ENCODE results near the gene HCFC1R1. TPM values are rescaled to one million over a fixed set of nuclear protein-coding genes. Genes with fewer than 3 reads are reported as not detected.
A peak's percentile ranks its signal among the peaks of the same experiment; 100 is the strongest.

Gene HCFC1R1
- total RNA-seq, 1 experiment from 2014 or later: 60.0 TPM

DNA sequence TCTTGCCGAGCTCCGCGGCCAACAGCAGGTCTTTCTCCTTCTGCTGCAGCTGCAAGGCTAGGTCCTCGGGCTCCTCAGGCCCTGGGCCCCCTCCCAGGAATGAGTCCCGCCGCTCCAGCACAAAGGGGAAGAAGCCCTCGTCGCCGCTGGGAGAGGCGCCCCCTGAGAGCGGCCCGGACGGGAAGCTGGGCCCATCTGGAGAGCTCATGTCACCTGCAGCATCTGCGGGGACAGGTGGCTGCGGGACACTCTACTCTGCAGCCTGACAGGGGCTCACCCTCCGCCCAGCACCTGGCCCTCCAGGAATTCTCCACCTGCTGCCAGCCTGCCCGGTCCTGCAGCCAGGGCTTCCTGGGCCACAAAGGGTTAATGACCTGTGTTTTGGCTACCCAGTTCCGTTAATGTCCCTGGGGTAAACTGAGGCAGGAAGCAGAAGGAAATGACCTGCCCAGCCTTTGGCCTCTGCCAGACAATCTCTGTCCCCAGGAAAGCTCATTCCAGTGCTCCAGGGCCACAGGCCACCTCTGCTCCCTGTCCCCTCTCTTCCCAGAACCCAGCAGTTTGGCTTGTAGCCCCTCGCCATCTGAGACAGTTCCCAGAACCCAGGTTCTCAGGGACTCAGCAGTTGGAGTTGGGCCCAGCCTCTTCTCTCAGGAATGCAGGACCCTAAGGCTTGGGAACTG lies 11.7 kb upstream of the HCFC1R1 start:
- no peak for ATAC-seq
- intact Hi-C loops (cut with micrococcal nuclease): no loop called here
- BruUV-seq (replicated peaks): no TSS peak
- Histone ChIP-seq H3K79me2 (ENCODE audit: insufficient read depth, low read length) (no peaks in the 10 kb centered on the region), H3K4me3 (replicated peaks in 1 of 2; ENCODE audit: low read depth in 1 of 2, low read length in 2 of 2) (peak overlapping the region; percentile 61 to 76), H3K36me3 (ENCODE audit: control insufficient read depth in 1 of 2, insufficient read depth in 2 of 2, low read length in 2 of 2) (no peaks in the 10 kb centered on the region), H3K9ac (ENCODE audit: low read length) (peak overlapping the region; percentile 75), H3K9me2 (ENCODE audit: insufficient read depth) (no peaks in the 10 kb centered on the region), H3K27ac (ENCODE audit: low read depth, low read length) (no peak overlapping the region; the same call in 1 of the 2 replicates), H3K27me3 (ENCODE audit: insufficient read depth, low read length) (no peaks in the 10 kb centered on the region), H4K20me1 (ENCODE audit: insufficient read depth) (no peaks in the 10 kb centered on the region), H3K4me2 (ENCODE audit: low read length) (peak overlapping the region; percentile 95), H3K4me1 (ENCODE audit: control insufficient read depth in 1 of 2, insufficient read depth in 2 of 2, low read length in 2 of 2) (peaks cover 14 to 54% of the 10 kb centered on the region in 2 experiments), H2AFZ (ENCODE audit: low read depth, low read length, poor library complexity, severe bottlenecking) (no peak overlapping the region), H3K9me3 (ENCODE audit: control insufficient read depth in 1 of 2, insufficient read depth in 1 of 2, low read depth in 1 of 2, low read length in 2 of 2) (no peaks in the 10 kb centered on the region)
- DNase-seq (ENCODE audit: low read depth, low spot score): no peak
- ChIA-PET CTCF (interaction anchor here (1.1 to 1.5 kb wide), 2 partner anchors 8 to 15 kb away, joined by 3 read pairs; partner anchors contain the start of gene TNFRSF12A), RAD21 (ENCODE audit: low non-redundant PET in 1 of 2, low total read pairs in 2 of 2, uncharacterized antibody in 2 of 2, unreplicated experiment in 2 of 2) (no interaction called here), POLR2A (interaction anchor here (1.0 kb wide), 1 partner anchor 15 kb away, joined by 3 read pairs; no protein-coding TSS in a partner anchor)
- TF ChIP-seq ATF3 (IDR thresholded peaks at IDR 0.05) (no peak), YY1 (IDR thresholded peaks at IDR 0.05; ENCODE audit: extremely low read depth, insufficient replicate concordance, low read depth, low read length) (no peak), POLR2A (IDR thresholded peaks at IDR 0.05; ENCODE audit: borderline replicate concordance, extremely low read depth, insufficient read depth, insufficient read length) (no peak), MAX (IDR thresholded peaks at IDR 0.05) (no peak), CBX3 (IDR thresholded peaks at IDR 0.05; ENCODE audit: low read depth) (no peak), JUND (IDR thresholded peaks at IDR 0.05) (no peak), CEBPB (IDR thresholded peaks at IDR 0.05; ENCODE audit: low read depth) (no peak), SP1 (IDR thresholded peaks at IDR 0.05; ENCODE audit: low read depth) (no peak), SIN3A (IDR thresholded peaks at IDR 0.05; ENCODE audit: low read depth) (no peak), ZFX (IDR thresholded peaks at IDR 0.05) (no peak), POLR2AphosphoS5 (IDR thresholded peaks at IDR 0.05; ENCODE audit: low read depth, low read length) (no peak), ZNF274 (IDR thresholded peaks at IDR 0.05; ENCODE audit: low read depth, low read length) (no peak), EZH2 (IDR thresholded peaks at IDR 0.05) (no peak), FOSL1 (IDR thresholded peaks at IDR 0.05; ENCODE audit: low read depth) (no peak), SRF (IDR thresholded peaks at IDR 0.05; ENCODE audit: low read depth) (no peak), RAD21 (IDR thresholded peaks at IDR 0.05; ENCODE audit: low read depth) (no peak), EGR1 (IDR thresholded peaks at IDR 0.05; ENCODE audit: low read depth) (no peak)
- TF ChIP-seq, protein P1, sequence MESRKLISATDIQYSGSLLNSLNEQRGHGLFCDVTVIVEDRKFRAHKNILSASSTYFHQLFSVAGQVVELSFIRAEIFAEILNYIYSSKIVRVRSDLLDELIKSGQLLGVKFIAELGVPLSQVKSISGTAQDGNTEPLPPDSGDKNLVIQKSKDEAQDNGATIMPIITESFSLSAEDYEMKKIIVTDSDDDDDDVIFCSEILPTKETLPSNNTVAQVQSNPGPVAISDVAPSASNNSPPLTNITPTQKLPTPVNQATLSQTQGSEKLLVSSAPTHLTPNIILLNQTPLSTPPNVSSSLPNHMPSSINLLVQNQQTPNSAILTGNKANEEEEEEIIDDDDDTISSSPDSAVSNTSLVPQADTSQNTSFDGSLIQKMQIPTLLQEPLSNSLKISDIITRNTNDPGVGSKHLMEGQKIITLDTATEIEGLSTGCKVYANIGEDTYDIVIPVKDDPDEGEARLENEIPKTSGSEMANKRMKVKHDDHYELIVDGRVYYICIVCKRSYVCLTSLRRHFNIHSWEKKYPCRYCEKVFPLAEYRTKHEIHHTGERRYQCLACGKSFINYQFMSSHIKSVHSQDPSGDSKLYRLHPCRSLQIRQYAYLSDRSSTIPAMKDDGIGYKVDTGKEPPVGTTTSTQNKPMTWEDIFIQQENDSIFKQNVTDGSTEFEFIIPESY (IDR thresholded peaks at IDR 0.05; ENCODE audit: extremely low read depth, insufficient replicate concordance, low read length): no peak
- TF ChIP-seq, protein P2, sequence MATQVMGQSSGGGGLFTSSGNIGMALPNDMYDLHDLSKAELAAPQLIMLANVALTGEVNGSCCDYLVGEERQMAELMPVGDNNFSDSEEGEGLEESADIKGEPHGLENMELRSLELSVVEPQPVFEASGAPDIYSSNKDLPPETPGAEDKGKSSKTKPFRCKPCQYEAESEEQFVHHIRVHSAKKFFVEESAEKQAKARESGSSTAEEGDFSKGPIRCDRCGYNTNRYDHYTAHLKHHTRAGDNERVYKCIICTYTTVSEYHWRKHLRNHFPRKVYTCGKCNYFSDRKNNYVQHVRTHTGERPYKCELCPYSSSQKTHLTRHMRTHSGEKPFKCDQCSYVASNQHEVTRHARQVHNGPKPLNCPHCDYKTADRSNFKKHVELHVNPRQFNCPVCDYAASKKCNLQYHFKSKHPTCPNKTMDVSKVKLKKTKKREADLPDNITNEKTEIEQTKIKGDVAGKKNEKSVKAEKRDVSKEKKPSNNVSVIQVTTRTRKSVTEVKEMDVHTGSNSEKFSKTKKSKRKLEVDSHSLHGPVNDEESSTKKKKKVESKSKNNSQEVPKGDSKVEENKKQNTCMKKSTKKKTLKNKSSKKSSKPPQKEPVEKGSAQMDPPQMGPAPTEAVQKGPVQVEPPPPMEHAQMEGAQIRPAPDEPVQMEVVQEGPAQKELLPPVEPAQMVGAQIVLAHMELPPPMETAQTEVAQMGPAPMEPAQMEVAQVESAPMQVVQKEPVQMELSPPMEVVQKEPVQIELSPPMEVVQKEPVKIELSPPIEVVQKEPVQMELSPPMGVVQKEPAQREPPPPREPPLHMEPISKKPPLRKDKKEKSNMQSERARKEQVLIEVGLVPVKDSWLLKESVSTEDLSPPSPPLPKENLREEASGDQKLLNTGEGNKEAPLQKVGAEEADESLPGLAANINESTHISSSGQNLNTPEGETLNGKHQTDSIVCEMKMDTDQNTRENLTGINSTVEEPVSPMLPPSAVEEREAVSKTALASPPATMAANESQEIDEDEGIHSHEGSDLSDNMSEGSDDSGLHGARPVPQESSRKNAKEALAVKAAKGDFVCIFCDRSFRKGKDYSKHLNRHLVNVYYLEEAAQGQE (IDR thresholded peaks at IDR 0.05; ENCODE audit: low read depth): no peak
- TF ChIP-seq, protein P3, sequence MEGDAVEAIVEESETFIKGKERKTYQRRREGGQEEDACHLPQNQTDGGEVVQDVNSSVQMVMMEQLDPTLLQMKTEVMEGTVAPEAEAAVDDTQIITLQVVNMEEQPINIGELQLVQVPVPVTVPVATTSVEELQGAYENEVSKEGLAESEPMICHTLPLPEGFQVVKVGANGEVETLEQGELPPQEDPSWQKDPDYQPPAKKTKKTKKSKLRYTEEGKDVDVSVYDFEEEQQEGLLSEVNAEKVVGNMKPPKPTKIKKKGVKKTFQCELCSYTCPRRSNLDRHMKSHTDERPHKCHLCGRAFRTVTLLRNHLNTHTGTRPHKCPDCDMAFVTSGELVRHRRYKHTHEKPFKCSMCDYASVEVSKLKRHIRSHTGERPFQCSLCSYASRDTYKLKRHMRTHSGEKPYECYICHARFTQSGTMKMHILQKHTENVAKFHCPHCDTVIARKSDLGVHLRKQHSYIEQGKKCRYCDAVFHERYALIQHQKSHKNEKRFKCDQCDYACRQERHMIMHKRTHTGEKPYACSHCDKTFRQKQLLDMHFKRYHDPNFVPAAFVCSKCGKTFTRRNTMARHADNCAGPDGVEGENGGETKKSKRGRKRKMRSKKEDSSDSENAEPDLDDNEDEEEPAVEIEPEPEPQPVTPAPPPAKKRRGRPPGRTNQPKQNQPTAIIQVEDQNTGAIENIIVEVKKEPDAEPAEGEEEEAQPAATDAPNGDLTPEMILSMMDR (IDR thresholded peaks at IDR 0.05 in 2 of 3, conservative IDR thresholded peaks at IDR 0.05 in 1 of 3; ENCODE audit: borderline replicate concordance in 1 of 3, insufficient read depth in 1 of 3, low read depth in 2 of 3, low read length in 2 of 3): no peak

Measured in HCT116 (cell line).